ENCODE measurements around the gene PAK3.

Gene PAK3

GRCh38 chrX:111257733-111258132 is 161.7 kb downstream of the PAK3 start:
- Histone ChIP-seq H3K36me3 (ENCODE audit: control insufficient read depth in 2 of 2, insufficient read depth in 2 of 2, low read length in 2 of 2) (no peaks in the 10 kb centered on the region), H3K27me3 (ENCODE audit: control insufficient read depth in 1 of 2, insufficient read depth in 2 of 2, low read length in 2 of 2) (peaks cover 0 to 15% of the 10 kb centered on the region in 2 donors), H3K4me1 (ENCODE audit: control insufficient read depth, insufficient read depth, low read length) (no peaks in the 10 kb centered on the region), H3K27ac (ENCODE audit: low read length) (no peak overlapping the region), H3K4me3 (ENCODE audit: low read length in 2 of 2) (no peak overlapping the region), H3K9me3 (ENCODE audit: control insufficient read depth in 2 of 2, low read length in 2 of 2) (no peaks in the 10 kb centered on the region), H3K9ac (ENCODE audit: low read length in 2 of 2) (no peak overlapping the region)

- no peaks in the 10 kb centered on the region for H3K36me3 ChIP-seq (ENCODE audit: control insufficient read depth in 2 of 2, insufficient read depth in 2 of 2, low read length in 2 of 2)
- no peak overlapping the region for H3K27ac ChIP-seq (ENCODE audit: low read length)
- peaks cover 0 to 11% of the 10 kb centered on the region in 2 donors for H3K27me3 ChIP-seq (ENCODE audit: control insufficient read depth in 1 of 2, insufficient read depth in 2 of 2, low read length in 2 of 2)
- H3K9me3 ChIP-seq (ENCODE audit: control insufficient read depth in 2 of 2, low read length in 2 of 2) = no peaks in the 10 kb centered on the region
- no peak overlapping the region for H3K4me3 ChIP-seq (ENCODE audit: low read length in 2 of 2)
- no peaks in the 10 kb centered on the region for H3K4me1 ChIP-seq (ENCODE audit: control insufficient read depth, insufficient read depth, low read length)
- H3K9ac ChIP-seq (ENCODE audit: low read length in 2 of 2) = no peak overlapping the region
These were observed 163.6 kb downstream of the PAK3 start for GRCh38 chrX:111259559-111259958.

GRCh38 chrX:111260451-111260850 is 164.5 kb downstream of the PAK3 start:
- Histone ChIP-seq H3K4me1 (ENCODE audit: control insufficient read depth, insufficient read depth, low read length) (no peaks in the 10 kb centered on the region), H3K9ac (ENCODE audit: low read length in 2 of 2) (no peak overlapping the region), H3K4me3 (ENCODE audit: low read length in 2 of 2) (no peak overlapping the region), H3K9me3 (ENCODE audit: control insufficient read depth in 2 of 2, low read length in 2 of 2) (no peaks in the 10 kb centered on the region), H3K36me3 (ENCODE audit: control insufficient read depth in 2 of 2, insufficient read depth in 2 of 2, low read length in 2 of 2) (no peaks in the 10 kb centered on the region), H3K27ac (ENCODE audit: low read length) (no peak overlapping the region), H3K27me3 (ENCODE audit: control insufficient read depth in 1 of 2, insufficient read depth in 2 of 2, low read length in 2 of 2) (peaks cover 0 to 7% of the 10 kb centered on the region in 2 donors)

- H3K27me3 ChIP-seq (ENCODE audit: control insufficient read depth in 1 of 2, insufficient read depth in 2 of 2, low read length in 2 of 2) = peaks cover 0 to 7% of the 10 kb centered on the region in 2 donors
- H3K27ac ChIP-seq (ENCODE audit: low read length) = no peak overlapping the region
- no peak overlapping the region for H3K9ac ChIP-seq (ENCODE audit: low read length in 2 of 2)
- H3K9me3 ChIP-seq (ENCODE audit: control insufficient read depth in 2 of 2, low read length in 2 of 2) = no peaks in the 10 kb centered on the region
- no peak overlapping the region for H3K4me3 ChIP-seq (ENCODE audit: low read length in 2 of 2)
- H3K36me3 ChIP-seq (ENCODE audit: control insufficient read depth in 2 of 2, insufficient read depth in 2 of 2, low read length in 2 of 2) = no peaks in the 10 kb centered on the region
- H3K4me1 ChIP-seq (ENCODE audit: control insufficient read depth, insufficient read depth, low read length) = no peaks in the 10 kb centered on the region
These were observed 166.1 kb downstream of the PAK3 start for GRCh38 chrX:111262086-111262485.

GRCh38 chrX:111264385-111264784 is 168.4 kb downstream of the PAK3 start:
- no peak overlapping the region for H3K9ac ChIP-seq (ENCODE audit: low read length in 2 of 2)
- no peaks in the 10 kb centered on the region for H3K4me1 ChIP-seq (ENCODE audit: control insufficient read depth, insufficient read depth, low read length)
- no peak overlapping the region for H3K4me3 ChIP-seq (ENCODE audit: low read length in 2 of 2)
- no peak overlapping the region for H3K27ac ChIP-seq (ENCODE audit: low read length)
- peaks cover 0 to 15% of the 10 kb centered on the region in 2 donors for H3K27me3 ChIP-seq (ENCODE audit: control insufficient read depth in 1 of 2, insufficient read depth in 2 of 2, low read length in 2 of 2)
- no peaks in the 10 kb centered on the region for H3K36me3 ChIP-seq (ENCODE audit: control insufficient read depth in 2 of 2, insufficient read depth in 2 of 2, low read length in 2 of 2)
- H3K9me3 ChIP-seq (ENCODE audit: control insufficient read depth in 2 of 2, low read length in 2 of 2) = no peaks in the 10 kb centered on the region

GRCh38 chrX:111265486-111265885 is 169.5 kb downstream of the PAK3 start:
- no peaks in the 10 kb centered on the region for H3K4me1 ChIP-seq (ENCODE audit: control insufficient read depth, insufficient read depth, low read length)
- H3K27ac ChIP-seq (ENCODE audit: low read length) = no peak overlapping the region
- H3K27me3 ChIP-seq (ENCODE audit: control insufficient read depth in 1 of 2, insufficient read depth in 2 of 2, low read length in 2 of 2) = peaks cover 0 to 16% of the 10 kb centered on the region in 2 donors
- no peak overlapping the region for H3K9ac ChIP-seq (ENCODE audit: low read length in 2 of 2)
- H3K9me3 ChIP-seq (ENCODE audit: control insufficient read depth in 2 of 2, low read length in 2 of 2) = no peaks in the 10 kb centered on the region
- no peaks in the 10 kb centered on the region for H3K36me3 ChIP-seq (ENCODE audit: control insufficient read depth in 2 of 2, insufficient read depth in 2 of 2, low read length in 2 of 2)
- no peak overlapping the region for H3K4me3 ChIP-seq (ENCODE audit: low read length in 2 of 2)

- H3K4me1 ChIP-seq (ENCODE audit: control insufficient read depth, insufficient read depth, low read length) = no peaks in the 10 kb centered on the region
- no peaks in the 10 kb centered on the region for H3K9me3 ChIP-seq (ENCODE audit: control insufficient read depth in 2 of 2, low read length in 2 of 2)
- H3K9ac ChIP-seq (ENCODE audit: low read length in 2 of 2) = no peak overlapping the region
- H3K27ac ChIP-seq (ENCODE audit: low read length) = no peak overlapping the region
- peaks cover 0 to 18% of the 10 kb centered on the region in 2 donors for H3K27me3 ChIP-seq (ENCODE audit: control insufficient read depth in 1 of 2, insufficient read depth in 2 of 2, low read length in 2 of 2)
- H3K4me3 ChIP-seq (ENCODE audit: low read length in 2 of 2) = peak overlapping the region in 1 of 2 donors; percentile 16
- no peaks in the 10 kb centered on the region for H3K36me3 ChIP-seq (ENCODE audit: control insufficient read depth in 2 of 2, insufficient read depth in 2 of 2, low read length in 2 of 2)
These were observed 172.5 kb downstream of the PAK3 start for GRCh38 chrX:111268506-111268905.

DNA sequence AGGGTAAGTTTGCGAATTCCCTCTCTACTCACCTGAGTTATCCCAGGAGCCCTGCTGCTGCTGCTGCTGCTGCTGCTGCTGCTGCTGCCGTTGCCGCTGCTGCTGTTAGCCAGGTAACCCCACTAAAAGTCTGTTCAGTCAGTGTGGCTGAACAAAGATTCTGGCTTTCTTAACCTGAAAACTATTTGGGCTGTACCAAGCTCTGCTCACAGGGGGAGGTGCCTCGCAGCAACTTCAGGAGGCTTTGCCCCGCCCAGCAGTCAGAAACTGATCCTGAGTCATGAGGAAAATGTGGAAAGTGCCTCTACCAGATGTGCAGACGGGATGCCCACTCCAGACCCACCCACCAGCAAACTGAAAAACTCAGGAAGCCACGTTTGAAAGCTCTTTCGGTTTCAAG is 174.3 kb downstream of the PAK3 start, which contains the start of gene CAPN6:
TSS of gene CAPN6 (minus strand) at position 145 of the 400 bp plus-strand sequence. CDS start 6,547 bp downstream, outside the sequence.
- Histone ChIP-seq H3K9ac (ENCODE audit: low read length in 2 of 2) (no peak within 1 kb of the TSS), H3K27ac (ENCODE audit: low read length) (no peak within 1 kb of the TSS), H3K36me3 (ENCODE audit: control insufficient read depth in 2 of 2, insufficient read depth in 2 of 2, low read length in 2 of 2) (no peaks in the 10 kb centered on the region), H3K4me3 (ENCODE audit: low read length in 2 of 2) (peak within 1 kb of the TSS in 1 of 2 donors; percentile 35), H3K4me1 (ENCODE audit: control insufficient read depth, insufficient read depth, low read length) (no peaks in the 10 kb centered on the region), H3K27me3 (ENCODE audit: control insufficient read depth in 1 of 2, insufficient read depth in 2 of 2, low read length in 2 of 2) (peaks cover 0 to 28% of the 10 kb centered on the region in 2 donors), H3K9me3 (ENCODE audit: control insufficient read depth in 2 of 2, low read length in 2 of 2) (no peaks in the 10 kb centered on the region)

Measured in stomach smooth muscle (tissue), 2 donors.